Measurements from ENCODE around the gene PRG2.
"Not testable (repeated sequence)": the region's sequence is repeated elsewhere in the genome, so short reads cannot be mapped to it uniquely, and the experiment has no call there.

Gene PRG2

GRCh38 chr11:57344826-57345225 is 45.6 kb downstream of the PRG2 start:
- no peak for DNase-seq

GRCh38 chr11:57343825-57344224 is 46.6 kb downstream of the PRG2 start:
- DNase-seq: peak; percentile 47

GRCh38 chr11:57342702-57343101 is 47.7 kb downstream of the PRG2 start:
- DNase-seq: no peak

GRCh38 chr11:57341250-57341808 is 49.1 kb downstream of the PRG2 start:
- DNase-seq: no peak

GRCh38 chr11:57340039-57340615 is 50.3 kb downstream of the PRG2 start:
- DNase-seq: no peak

- no peak for DNase-seq
Observed at GRCh38 chr11:57339328-57339727, 51.1 kb downstream of the PRG2 start.

GRCh38 chr11:57338142-57338541 is 52.3 kb downstream of the PRG2 start, which contains the start of gene P2RX3:
P2RX3 (plus strand) TSS chr11:57338352; CDS start chr11:57338551, 199 bp downstream.
- no peak for DNase-seq

GRCh38 chr11:57336856-57337255 is 53.6 kb downstream of the PRG2 start:
- not testable (repeated sequence) for DNase-seq
